Esophagus squamous epithelium (tissue), 5 donors: ENCODE measurements around the gene ETV6. TPM values are rescaled to one million over a fixed set of nuclear protein-coding genes. Genes with fewer than 3 reads are reported as not detected.

ENCODE experiments used
- DNase-seq: peaks from one replicate; lab custom pipeline; 2025; lab: John Stamatoyannopoulos, UW
- H3K27ac ChIP-seq, 4 donors: fragments of 200-600 bp; sonication (generic); one replicate each; pipeline ENCODE4 v1.5.1; 2016 to 2019; ENCODE audit warnings: mild to moderate bottlenecking in 1 of 4
- H3K27me3 ChIP-seq, 4 donors: fragments of 200-600 bp; sonication (generic); 1 replicate in 3 of 4; 2 replicates in 1 of 4; pipeline versions ENCODE4 v1.5.1 to v1.6.0; 2017 to 2021; ENCODE audit warnings: antibody characterized with exemption in 1 of 4
- H3K36me3 ChIP-seq, 3 donors: fragments of 200-600 bp; sonication (generic); one replicate each; pipeline ENCODE4 v1.5.1; 2016 to 2019
- H3K4me1 ChIP-seq, 3 donors: fragments of 200-600 bp; sonication (generic); one replicate each; pipeline ENCODE4 v1.5.1; 2017 to 2019
- H3K4me3 ChIP-seq, 4 donors: fragments of 200-600 bp; sonication (generic); 1 replicate in 3 of 4; 2 replicates in 1 of 4; pipeline ENCODE4 v1.5.1; 2016 to 2019; ENCODE audit warnings: mild to moderate bottlenecking in 2 of 4, moderate library complexity in 1 of 4
- H3K9me3 ChIP-seq, 3 donors: fragments of 200-600 bp; sonication (generic); one replicate each; pipeline ENCODE4 v1.5.1; 2016 to 2019
- POLR2A ChIP-seq, 4 donors: fragments of 450-650 bp; IDR thresholded peaks; one replicate each; pipeline ENCODE4 v1.6.1; 2017; ENCODE audit warnings: antibody characterized with exemption in 4 of 4, mild to moderate bottlenecking in 4 of 4, moderate library complexity in 3 of 4
- WGBS, 2 donors: methylation state at CpG; one replicate each; pipeline ENCODE4 v1.1.5; 2018; 5-methylcytosine and 5-hydroxymethylcytosine counted together
- intact Hi-C: fragments of 100-400 bp; cut with DNase I; formaldehyde crosslinking; loops from one replicate; pipeline ENCODE4 v1.15.0; 2022
- total RNA-seq, 4 donors: library from RNA; depleted of rRNA; stranded (reverse); fragments of >200 nt; gene quantifications; one replicate each; pipeline ENCODE4 v1.1.0, GENCODE V29; 2016
- TF ChIP-seq, protein P1 (sequence below), 6 experiments: fragments of 450-650 bp in 4 of 6; fragments of 200-600 bp in 2 of 6; sonication (generic) in 2 of 6; IDR thresholded peaks; one replicate each; pipeline ENCODE4 v1.5.1; 2016 to 2019; ENCODE audit warnings: antibody characterized with exemption in 6 of 6, mild to moderate bottlenecking in 4 of 6, moderate library complexity in 4 of 6
- donor health status: DM: yes; HTN: yes; CAD: no.

The ETV6 gene
- total RNA-seq, 4 donors from 2014 or later = 11.3 to 17.3 (median 13.8) TPM

DNA sequence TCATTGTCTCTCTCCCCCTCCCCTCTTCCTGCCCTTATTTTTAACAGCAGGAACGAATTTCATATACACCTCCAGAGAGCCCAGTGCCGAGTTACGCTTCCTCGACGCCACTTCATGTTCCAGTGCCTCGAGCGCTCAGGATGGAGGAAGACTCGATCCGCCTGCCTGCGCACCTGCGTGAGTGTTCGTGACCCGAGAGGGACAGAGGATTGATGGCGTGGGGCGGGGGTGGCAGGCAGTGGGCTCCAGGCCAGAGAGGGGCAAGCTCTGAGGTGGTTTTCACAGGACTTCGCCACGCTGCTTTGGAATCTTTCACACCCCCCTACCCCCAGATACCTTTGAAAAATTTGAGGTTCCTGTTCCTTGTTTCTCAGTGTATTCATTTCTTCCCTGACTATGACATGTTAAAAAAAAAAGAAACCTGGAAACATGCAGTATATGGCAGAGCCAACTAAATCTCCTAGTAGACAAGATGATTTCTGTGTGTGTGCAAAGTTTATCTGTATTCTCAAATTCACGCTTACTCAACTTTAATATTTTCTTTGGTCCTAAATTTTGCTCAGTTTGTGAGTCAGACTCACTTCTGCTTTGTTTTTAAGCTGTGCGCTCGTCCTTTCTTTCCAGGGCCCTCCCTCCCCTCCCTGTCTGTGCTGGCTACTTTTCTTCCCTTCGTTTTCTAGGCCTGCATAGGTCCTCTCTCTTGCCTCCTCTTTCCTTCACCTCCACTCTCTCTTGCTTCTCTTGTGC is 103.1 kb downstream of the ETV6 start:
- no peak for DNase-seq
- intact Hi-C loops = no loop called here
- Histone ChIP-seq H3K27ac (peak overlapping the region; percentile 32 to 84 (median 78)), H3K9me3 (no peaks in the 10 kb centered on the region), H3K4me3 (no peak overlapping the region), H3K4me1 (peaks cover 2 to 53% (median 3%) of the 10 kb centered on the region in 3 donors), H3K27me3 (no peaks in the 10 kb centered on the region), H3K36me3 (peaks cover 0 to 51% (median 0%) of the 10 kb centered on the region in 3 donors)
- WGBS, 2 donors = 78 to 85% methylated on average over 17 of the region's 21 CpGs
- TF ChIP-seq POLR2A (IDR thresholded peaks at IDR 0.05) = no peak
- TF ChIP-seq, protein P1, sequence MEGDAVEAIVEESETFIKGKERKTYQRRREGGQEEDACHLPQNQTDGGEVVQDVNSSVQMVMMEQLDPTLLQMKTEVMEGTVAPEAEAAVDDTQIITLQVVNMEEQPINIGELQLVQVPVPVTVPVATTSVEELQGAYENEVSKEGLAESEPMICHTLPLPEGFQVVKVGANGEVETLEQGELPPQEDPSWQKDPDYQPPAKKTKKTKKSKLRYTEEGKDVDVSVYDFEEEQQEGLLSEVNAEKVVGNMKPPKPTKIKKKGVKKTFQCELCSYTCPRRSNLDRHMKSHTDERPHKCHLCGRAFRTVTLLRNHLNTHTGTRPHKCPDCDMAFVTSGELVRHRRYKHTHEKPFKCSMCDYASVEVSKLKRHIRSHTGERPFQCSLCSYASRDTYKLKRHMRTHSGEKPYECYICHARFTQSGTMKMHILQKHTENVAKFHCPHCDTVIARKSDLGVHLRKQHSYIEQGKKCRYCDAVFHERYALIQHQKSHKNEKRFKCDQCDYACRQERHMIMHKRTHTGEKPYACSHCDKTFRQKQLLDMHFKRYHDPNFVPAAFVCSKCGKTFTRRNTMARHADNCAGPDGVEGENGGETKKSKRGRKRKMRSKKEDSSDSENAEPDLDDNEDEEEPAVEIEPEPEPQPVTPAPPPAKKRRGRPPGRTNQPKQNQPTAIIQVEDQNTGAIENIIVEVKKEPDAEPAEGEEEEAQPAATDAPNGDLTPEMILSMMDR (IDR thresholded peaks at IDR 0.05) = no peak

DNA sequence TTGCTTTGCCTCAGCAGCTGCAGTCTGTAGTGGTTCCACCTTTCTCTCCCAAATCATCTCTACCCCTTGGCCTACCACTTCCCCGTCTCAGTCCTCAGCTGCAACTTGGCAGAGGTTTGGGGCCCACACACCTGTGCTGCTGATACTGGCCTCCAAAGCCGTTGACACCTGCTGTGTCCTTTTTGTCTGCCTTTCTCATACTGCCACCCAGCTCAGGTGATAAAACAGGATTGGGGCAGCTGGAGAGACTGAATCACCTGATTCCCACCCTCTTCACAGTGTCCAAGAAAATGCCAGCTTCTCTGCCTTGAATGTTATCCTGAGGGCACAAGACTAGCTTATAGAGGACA is 103.7 kb downstream of the ETV6 start:
- Histone ChIP-seq H3K9me3 (no peaks in the 10 kb centered on the region), H3K36me3 (peaks cover 0 to 53% (median 0%) of the 10 kb centered on the region in 3 donors), H3K4me1 (peaks cover under 1 to 58% (median 8%) of the 10 kb centered on the region in 3 donors), H3K27me3 (no peaks in the 10 kb centered on the region), H3K27ac (peak overlapping the region; percentile 32 to 84 (median 78)), H3K4me3 (no peak overlapping the region)
- intact Hi-C loops = no loop called here
- no peak for DNase-seq
- WGBS, 2 donors = 62 to 78% methylated on average over 2 of the region's 2 CpGs
- TF ChIP-seq, protein P1 (IDR thresholded peaks at IDR 0.05) = no peak
- no peak for TF ChIP-seq POLR2A (IDR thresholded peaks at IDR 0.05)

DNA sequence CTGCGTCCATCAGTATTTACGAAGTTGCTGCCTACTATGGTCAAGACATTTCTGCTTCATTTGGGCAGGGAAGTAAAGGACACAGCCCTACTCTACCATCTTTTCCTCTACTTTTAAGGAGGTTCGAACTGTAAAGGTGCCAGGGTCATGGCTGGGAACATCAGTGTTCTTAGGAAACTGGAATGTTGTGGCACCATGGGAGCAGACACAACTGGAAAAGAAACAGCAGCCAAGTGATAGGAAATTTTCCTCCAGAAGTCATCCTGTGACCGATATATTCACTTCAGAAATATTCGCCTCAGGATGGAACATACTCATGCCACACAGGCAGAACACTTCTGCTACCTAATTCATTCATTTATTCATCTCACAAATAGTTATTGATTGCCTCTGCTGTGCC is 104.4 kb downstream of the ETV6 start:
- 75 to 81% methylated on average over 4 to 5 of the region's 5 CpGs for WGBS, 2 donors
- H3K27ac ChIP-seq = peak overlapping the region in 3 of 4 donors; percentile 73 to 84 (median 82)

DNA sequence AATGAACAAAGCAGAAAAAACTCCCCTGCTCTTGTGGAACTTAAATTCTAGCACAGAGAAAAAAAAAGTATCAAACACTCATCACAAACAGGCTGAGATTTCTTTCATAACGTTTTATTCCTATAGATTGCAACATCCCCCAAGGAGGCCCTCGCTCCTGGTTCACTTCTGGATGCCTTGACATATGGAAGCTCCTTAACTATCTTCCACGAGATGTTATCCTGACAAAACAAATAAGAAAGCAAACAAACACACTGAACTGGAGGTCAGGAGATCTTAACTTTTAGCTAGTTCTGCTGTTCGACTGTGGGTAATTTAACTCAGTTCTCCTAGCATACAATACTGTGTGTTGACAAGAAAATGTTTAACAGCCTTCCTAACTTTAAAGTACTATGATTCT is 104.8 kb downstream of the ETV6 start:
- WGBS, 2 donors = 69 to 77% methylated on average over 4 of the region's 4 CpGs
- intact Hi-C loops = no loop called here
- no peak for DNase-seq
- Histone ChIP-seq H3K36me3 (peaks cover 0 to 53% (median 0%) of the 10 kb centered on the region in 3 donors), H3K27me3 (no peaks in the 10 kb centered on the region), H3K4me1 (peaks cover 6 to 67% (median 16%) of the 10 kb centered on the region in 3 donors), H3K27ac (peak overlapping the region in 3 of 4 donors; percentile 73 to 84 (median 82)), H3K4me3 (no peak overlapping the region), H3K9me3 (no peaks in the 10 kb centered on the region)
- TF ChIP-seq, protein P1 (IDR thresholded peaks at IDR 0.05) = no peak
- no peak for TF ChIP-seq POLR2A (IDR thresholded peaks at IDR 0.05)

More for the DNA sequence above, 104.4 kb downstream of the ETV6 start:
- no peaks in the 10 kb centered on the region for H3K27me3 ChIP-seq
- H3K36me3 ChIP-seq = peaks cover 0 to 53% (median 0%) of the 10 kb centered on the region in 3 donors
- intact Hi-C loops = no loop called here
- H3K4me1 ChIP-seq = peaks cover 5 to 65% (median 15%) of the 10 kb centered on the region in 3 donors
- no peaks in the 10 kb centered on the region for H3K9me3 ChIP-seq
- TF ChIP-seq, protein P1 (IDR thresholded peaks at IDR 0.05) = no peak
- TF ChIP-seq POLR2A (IDR thresholded peaks at IDR 0.05) = no peak
- no peak overlapping the region for H3K4me3 ChIP-seq
- no peak for DNase-seq

DNA sequence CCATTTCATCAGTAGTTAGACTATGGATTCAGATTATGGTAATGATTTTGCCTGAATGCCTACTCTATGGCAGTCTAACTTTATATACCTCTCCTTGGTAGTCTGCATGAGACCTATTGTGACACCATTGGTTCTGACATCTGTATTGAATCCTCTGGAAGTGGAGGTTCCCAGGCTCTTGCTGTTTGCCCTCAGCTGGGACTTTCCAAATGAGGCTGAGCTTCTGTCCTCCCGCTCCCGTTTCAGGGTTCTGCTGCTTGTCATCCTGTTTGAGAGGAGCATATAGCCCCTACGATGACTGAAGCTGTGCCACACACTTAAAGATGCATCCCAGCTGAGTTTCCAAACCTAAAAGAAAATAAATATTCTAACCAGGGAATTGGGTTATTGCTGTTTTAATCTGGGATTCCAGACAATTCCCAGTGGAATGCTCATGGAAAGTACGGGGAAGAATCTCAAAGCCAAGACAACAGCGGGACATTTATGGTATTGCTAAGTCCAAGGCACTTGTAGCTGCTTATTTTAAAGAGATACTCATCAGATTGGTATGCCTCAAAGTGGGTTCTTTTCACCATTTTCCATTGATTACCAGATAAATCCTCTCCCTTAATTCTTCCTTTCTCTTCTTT is 105.9 kb downstream of the ETV6 start:
- H3K4me3 ChIP-seq = no peak overlapping the region
- 48 to 68% methylated on average over 5 of the region's 5 CpGs for WGBS, 2 donors
- H3K27me3 ChIP-seq = no peaks in the 10 kb centered on the region
- peaks cover 6 to 67% (median 16%) of the 10 kb centered on the region in 3 donors for H3K4me1 ChIP-seq
- intact Hi-C loops = no loop called here
- no peak for DNase-seq
- peak overlapping the region; percentile 6 to 84 (median 78) for H3K27ac ChIP-seq
- peaks cover 0 to 53% (median 0%) of the 10 kb centered on the region in 3 donors for H3K36me3 ChIP-seq
- TF ChIP-seq, protein P1 (IDR thresholded peaks at IDR 0.05) = no peak
- TF ChIP-seq POLR2A (IDR thresholded peaks at IDR 0.05) = no peak
- H3K9me3 ChIP-seq = no peaks in the 10 kb centered on the region
